ENCODE results near the gene IFI44L. TPM values are rescaled to one million over a fixed set of nuclear protein-coding genes. Genes with fewer than 3 reads are reported as not detected.

The IFI44L gene
- total RNA-seq = 10 to 100 TPM; 21.4 to 62.5 TPM

DNA sequence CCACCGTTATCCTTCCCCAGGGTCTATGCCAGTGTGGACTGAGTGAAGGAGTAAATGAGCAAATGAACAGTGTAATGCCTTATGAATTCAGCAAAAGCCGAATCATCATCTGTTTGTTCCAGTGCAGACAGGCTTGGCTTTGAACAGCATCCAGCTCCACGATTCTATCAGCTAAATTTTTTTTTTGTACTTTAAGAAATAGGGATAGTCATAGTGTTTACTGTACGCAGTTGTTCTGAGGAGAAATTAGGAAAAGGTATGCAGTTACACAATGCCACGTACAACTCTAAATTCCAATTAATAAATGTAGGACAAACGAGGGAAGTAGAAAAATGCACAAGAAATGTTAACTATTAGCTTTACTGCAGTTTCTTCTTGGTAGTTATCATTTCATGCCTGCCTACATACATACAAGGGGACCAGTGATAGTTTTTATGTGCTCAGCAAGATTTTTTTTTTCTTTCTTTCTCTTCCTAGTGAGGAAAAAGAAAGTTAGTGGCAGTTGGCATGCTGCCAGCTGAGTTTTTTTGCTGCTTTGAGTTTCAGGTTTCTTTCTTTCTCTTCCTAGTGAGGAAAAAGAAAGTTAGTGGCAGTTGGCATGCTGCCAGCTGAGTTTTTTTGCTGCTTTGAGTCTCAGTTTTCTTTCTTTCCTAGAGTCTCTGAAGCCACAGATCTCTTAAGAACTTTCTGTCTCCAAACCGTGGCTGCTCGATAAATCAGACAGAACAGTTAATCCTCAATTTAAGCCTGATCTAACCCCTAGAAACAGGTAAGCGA lies at the start of gene IFI44L:
Gene IFI44L (plus strand): TSS at position 646 of the 777 bp plus-strand sequence. CDS start 7,468 bp downstream, outside the sequence.
- peaks cover 0 to 9% of the 10 kb centered on the region in 2 donors for H3K36me3 Mint-ChIP-seq (ENCODE audit: insufficient read depth in 2 of 2)
- peak within 1 kb of the TSS; percentile 57 for H3K27ac Mint-ChIP-seq
- ATAC-seq (replicated peaks in 1 of 2) (peak; percentile 68), DNase-seq (peak; percentile 50 to 65)
- H3K9me3 Mint-ChIP-seq = no peaks in the 10 kb centered on the region
- H3K4me3 Mint-ChIP-seq = peak within 1 kb of the TSS; percentile 77 to 82
- H3K27me3 Mint-ChIP-seq (ENCODE audit: low read depth) = no peaks in the 10 kb centered on the region
- peaks cover 70% of the 10 kb centered on the region for H3K4me1 Mint-ChIP-seq (ENCODE audit: low read depth)

DNA sequence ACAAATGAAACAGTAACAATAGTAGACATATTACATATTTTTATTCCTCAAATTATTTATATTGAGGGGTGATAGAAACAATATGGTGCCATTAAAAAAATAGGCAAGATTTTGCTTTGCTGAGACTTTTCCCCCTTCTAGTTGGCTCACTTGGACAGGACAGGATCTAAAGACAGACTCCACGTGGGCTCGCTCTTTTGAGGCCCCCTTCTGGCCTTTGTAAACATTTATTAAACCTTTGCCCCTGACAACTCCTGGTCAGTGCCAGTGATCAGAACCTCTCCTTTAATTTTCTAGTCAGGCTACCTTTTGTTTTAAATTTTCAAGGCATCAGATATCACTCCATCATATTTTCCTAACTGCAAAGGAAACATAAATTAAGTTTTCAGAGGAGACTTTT lies 49.7 kb upstream of the IFI44L start:
- Mint-ChIP-seq H3K4me3 (no peak overlapping the region), H3K36me3 (ENCODE audit: insufficient read depth in 2 of 2) (no peaks in the 10 kb centered on the region), H3K27ac (no peak overlapping the region), H3K27me3 (ENCODE audit: low read depth) (no peaks in the 10 kb centered on the region), H3K4me1 (ENCODE audit: low read depth) (no peaks in the 10 kb centered on the region), H3K9me3 (no peaks in the 10 kb centered on the region)
- DNase-seq = no peak
- no peak for ATAC-seq (replicated peaks in 1 of 2)

DNA sequence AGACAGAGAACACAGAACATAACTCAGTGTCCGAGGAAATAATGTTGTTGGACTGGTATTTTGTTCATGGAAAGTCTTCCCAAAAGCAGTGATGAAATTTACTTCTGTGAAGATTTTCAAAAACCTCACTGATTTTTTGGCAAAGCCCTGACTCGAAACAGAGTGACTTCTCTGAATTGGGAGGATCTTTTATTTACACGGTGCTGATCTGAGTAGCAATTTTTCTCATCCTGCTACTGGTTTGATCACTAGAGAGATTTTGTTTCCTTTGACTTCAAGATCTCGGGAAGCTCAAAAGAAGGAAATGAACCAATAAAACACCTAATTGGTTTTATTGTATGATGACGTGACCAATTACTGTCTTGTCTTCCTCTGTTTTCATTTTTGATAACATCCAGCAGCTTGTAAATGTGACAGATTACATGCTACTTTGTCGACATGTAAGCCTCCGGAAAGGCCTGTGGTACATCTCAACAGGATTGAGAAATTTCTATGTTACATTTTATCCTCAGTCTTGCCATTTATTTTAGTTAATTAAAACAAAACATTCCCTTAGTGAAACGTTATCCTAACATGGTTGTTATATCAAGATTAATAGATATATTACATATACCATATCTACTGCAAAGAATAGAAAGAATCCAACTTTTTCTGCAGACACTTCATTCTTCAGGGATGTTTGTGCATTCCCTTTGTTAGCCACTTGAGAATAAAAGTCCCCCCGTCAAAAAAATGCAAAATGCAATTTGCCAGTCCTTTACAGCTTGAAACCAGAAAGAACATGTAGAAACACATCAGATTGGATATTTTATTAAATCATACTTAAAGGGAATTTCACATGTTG lies 42.8 kb upstream of the IFI44L start:
- no peak overlapping the region for H3K4me3 Mint-ChIP-seq

GRCh38 chr1:78586572-78586971 lies 33.7 kb upstream of the IFI44L start:
- Mint-ChIP-seq H3K9me3 (no peaks in the 10 kb centered on the region), H3K27me3 (ENCODE audit: low read depth) (no peaks in the 10 kb centered on the region), H3K4me3 (no peak overlapping the region), H3K27ac (no peak overlapping the region), H3K36me3 (ENCODE audit: insufficient read depth in 2 of 2) (no peaks in the 10 kb centered on the region), H3K4me1 (ENCODE audit: low read depth) (no peaks in the 10 kb centered on the region)
- ATAC-seq (replicated peaks in 1 of 2) = no peak
- no peak for DNase-seq

More for the DNA sequence above, 42.8 kb upstream of the IFI44L start:
- Mint-ChIP-seq H3K4me1 (ENCODE audit: low read depth) (no peaks in the 10 kb centered on the region), H3K9me3 (no peaks in the 10 kb centered on the region), H3K36me3 (ENCODE audit: insufficient read depth in 2 of 2) (no peaks in the 10 kb centered on the region), H3K27me3 (ENCODE audit: low read depth) (peaks cover 4% of the 10 kb centered on the region), H3K27ac (no peak overlapping the region)
- no peak for DNase-seq
- no peak for ATAC-seq (replicated peaks in 1 of 2)

DNA sequence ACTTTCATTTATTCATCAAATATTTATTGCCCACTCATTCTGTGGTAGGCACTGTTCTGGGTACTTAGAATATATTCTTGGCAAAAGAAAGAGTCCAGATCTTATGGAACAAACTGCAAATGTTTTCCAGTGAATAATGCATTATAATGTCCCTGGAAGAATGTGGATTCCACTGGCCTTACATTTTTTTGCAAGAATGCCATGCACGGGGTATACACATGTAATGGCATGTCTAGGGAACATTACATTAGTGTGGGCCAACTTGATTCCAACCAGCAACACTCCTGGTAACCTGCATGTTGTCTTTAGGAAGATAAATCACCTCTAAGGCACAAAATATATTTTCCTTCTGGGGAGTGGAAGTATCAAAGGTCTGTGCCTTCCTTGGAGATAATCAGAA lies 33.0 kb upstream of the IFI44L start:
- no peaks in the 10 kb centered on the region for H3K36me3 Mint-ChIP-seq (ENCODE audit: insufficient read depth in 2 of 2)
- no peak overlapping the region for H3K27ac Mint-ChIP-seq
- no peaks in the 10 kb centered on the region for H3K4me1 Mint-ChIP-seq (ENCODE audit: low read depth)
- DNase-seq = no peak
- no peaks in the 10 kb centered on the region for H3K27me3 Mint-ChIP-seq (ENCODE audit: low read depth)
- no peak for ATAC-seq (replicated peaks in 1 of 2)
- H3K9me3 Mint-ChIP-seq = no peaks in the 10 kb centered on the region
- no peak overlapping the region for H3K4me3 Mint-ChIP-seq

GRCh38 chr1:78591971-78592370 lies 28.3 kb upstream of the IFI44L start:
- Mint-ChIP-seq H3K27ac (no peak overlapping the region), H3K36me3 (ENCODE audit: insufficient read depth in 2 of 2) (no peaks in the 10 kb centered on the region), H3K4me3 (no peak overlapping the region), H3K4me1 (ENCODE audit: low read depth) (no peaks in the 10 kb centered on the region), H3K9me3 (no peaks in the 10 kb centered on the region), H3K27me3 (ENCODE audit: low read depth) (no peaks in the 10 kb centered on the region)
- DNase-seq (no peak), ATAC-seq (replicated peaks in 1 of 2) (no peak)

DNA sequence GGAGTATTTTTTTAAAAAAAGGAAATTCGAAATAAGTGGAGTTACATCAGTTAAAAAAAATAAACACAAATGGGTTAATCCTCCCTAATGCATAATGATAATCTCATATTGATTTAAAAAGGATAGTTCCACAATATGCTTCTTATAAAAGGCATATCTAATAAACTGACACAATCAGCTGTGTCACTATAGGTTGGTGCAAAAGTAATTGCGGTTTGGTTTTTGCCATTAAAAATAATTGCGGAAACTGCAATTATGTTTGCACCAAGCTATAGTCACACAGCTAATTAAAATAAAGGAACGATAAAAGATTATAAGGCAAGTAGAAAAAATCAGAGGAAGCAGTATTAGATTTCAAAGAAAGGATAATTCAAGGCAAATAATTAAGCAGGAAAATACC lies 21.0 kb upstream of the IFI44L start:
- Mint-ChIP-seq H3K4me3 (no peak overlapping the region), H3K27ac (no peak overlapping the region), H3K9me3 (no peaks in the 10 kb centered on the region), H3K4me1 (ENCODE audit: low read depth) (no peaks in the 10 kb centered on the region), H3K27me3 (ENCODE audit: low read depth) (no peaks in the 10 kb centered on the region), H3K36me3 (ENCODE audit: insufficient read depth in 2 of 2) (no peaks in the 10 kb centered on the region)
- ATAC-seq (replicated peaks in 1 of 2) = no peak
- DNase-seq = no peak

DNA sequence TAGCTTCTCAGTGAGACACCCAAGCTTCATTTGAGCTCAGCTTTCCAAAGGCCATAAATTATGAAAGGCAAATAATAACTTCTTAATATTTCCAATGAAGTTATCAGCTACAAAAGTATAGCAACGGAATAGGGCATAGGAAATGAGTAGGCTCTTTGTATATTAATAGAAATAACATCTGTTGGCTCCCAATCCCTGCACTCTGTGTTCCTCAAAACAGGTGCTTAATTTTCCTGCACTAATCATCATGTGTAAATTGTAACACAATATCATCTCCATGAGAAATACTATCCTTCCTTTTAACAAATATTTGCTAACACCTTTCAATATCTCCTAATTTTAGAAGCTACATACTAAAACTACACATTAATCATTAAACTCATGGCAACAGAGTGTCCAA lies 19.2 kb upstream of the IFI44L start:
- Mint-ChIP-seq H3K4me1 (ENCODE audit: low read depth) (no peaks in the 10 kb centered on the region), H3K9me3 (no peaks in the 10 kb centered on the region), H3K27me3 (ENCODE audit: low read depth) (no peaks in the 10 kb centered on the region), H3K4me3 (no peak overlapping the region), H3K36me3 (ENCODE audit: insufficient read depth in 2 of 2) (no peaks in the 10 kb centered on the region), H3K27ac (no peak overlapping the region)
- no peak for ATAC-seq (replicated peaks in 1 of 2)
- DNase-seq = no peak

DNA sequence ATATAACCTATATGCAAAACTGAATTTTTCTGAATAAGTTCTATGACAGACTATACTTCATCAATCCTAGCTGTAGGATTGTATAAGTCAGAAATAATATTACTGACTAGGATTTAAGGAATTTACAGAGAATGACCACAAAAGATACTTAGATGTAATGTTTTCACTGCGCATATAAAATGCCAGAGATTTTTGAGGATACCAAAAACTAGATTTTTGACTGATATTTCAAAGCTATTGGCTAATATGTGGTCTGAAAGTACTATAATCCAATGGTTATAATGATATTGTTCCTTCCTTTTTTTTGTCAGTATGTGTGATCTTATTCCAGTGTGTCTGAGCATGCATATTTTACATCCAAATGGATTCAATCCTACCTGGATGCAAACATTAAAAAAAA lies 17.0 kb upstream of the IFI44L start:
- ATAC-seq (replicated peaks in 1 of 2) = no peak
- Mint-ChIP-seq H3K27me3 (ENCODE audit: low read depth) (no peaks in the 10 kb centered on the region), H3K9me3 (no peaks in the 10 kb centered on the region)

DNA sequence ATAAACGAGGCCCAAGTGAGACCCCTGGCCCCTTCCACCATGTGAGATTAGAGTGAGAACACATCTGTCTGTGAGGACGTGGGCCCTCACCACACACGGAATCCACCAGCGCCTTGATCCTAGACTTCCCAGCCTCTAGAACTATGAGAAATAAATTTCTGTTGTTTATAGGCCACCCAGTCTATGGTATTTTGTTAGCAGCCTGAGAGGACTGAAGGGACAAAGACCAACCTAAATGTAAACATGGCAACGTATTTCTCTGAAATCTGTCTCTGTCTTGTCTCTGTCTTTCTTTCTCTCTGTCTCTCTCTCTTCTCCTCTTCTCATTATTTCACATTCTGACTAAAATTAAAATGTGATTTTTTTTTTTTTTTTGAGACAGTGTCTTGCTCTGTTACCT lies 15.6 kb upstream of the IFI44L start:
- DNase-seq (no peak), ATAC-seq (replicated peaks in 1 of 2) (no peak)
- Mint-ChIP-seq H3K9me3 (no peaks in the 10 kb centered on the region), H3K27me3 (ENCODE audit: low read depth) (no peaks in the 10 kb centered on the region), H3K36me3 (ENCODE audit: insufficient read depth in 2 of 2) (no peaks in the 10 kb centered on the region), H3K4me3 (no peak overlapping the region), H3K4me1 (ENCODE audit: low read depth) (no peaks in the 10 kb centered on the region), H3K27ac (no peak overlapping the region)

More for the DNA sequence above, 17.0 kb upstream of the IFI44L start:
- no peak overlapping the region for H3K4me3 Mint-ChIP-seq
- no peak overlapping the region for H3K27ac Mint-ChIP-seq
- no peaks in the 10 kb centered on the region for H3K36me3 Mint-ChIP-seq (ENCODE audit: insufficient read depth in 2 of 2)
- H3K4me1 Mint-ChIP-seq (ENCODE audit: low read depth) = no peaks in the 10 kb centered on the region
- DNase-seq = no peak

DNA sequence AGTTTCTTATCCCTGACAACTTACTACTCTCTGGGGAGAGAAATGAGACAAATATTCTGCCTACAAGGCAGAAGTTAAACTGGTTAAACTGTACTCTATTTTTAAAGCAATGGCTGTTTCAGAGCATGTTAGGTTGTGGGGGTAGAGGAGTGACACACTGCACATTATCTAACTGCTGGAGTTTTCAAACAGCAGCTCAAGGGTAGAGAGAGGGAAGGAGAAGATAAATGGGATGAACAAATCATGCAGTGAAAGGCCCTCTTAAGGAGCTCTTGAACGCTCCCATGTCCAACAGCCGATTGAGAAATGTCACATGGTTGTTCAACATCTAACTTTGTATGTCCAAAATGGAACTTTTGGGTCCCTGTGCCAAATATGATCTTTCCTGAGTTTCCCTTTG lies 14.0 kb upstream of the IFI44L start:
- no peak overlapping the region for H3K4me3 Mint-ChIP-seq
- DNase-seq = no peak
- H3K27ac Mint-ChIP-seq = no peak overlapping the region
- no peaks in the 10 kb centered on the region for H3K4me1 Mint-ChIP-seq (ENCODE audit: low read depth)
- H3K36me3 Mint-ChIP-seq (ENCODE audit: insufficient read depth in 2 of 2) = no peaks in the 10 kb centered on the region
- no peaks in the 10 kb centered on the region for H3K9me3 Mint-ChIP-seq
- no peak for ATAC-seq (replicated peaks in 1 of 2)
- H3K27me3 Mint-ChIP-seq (ENCODE audit: low read depth) = no peaks in the 10 kb centered on the region

DNA sequence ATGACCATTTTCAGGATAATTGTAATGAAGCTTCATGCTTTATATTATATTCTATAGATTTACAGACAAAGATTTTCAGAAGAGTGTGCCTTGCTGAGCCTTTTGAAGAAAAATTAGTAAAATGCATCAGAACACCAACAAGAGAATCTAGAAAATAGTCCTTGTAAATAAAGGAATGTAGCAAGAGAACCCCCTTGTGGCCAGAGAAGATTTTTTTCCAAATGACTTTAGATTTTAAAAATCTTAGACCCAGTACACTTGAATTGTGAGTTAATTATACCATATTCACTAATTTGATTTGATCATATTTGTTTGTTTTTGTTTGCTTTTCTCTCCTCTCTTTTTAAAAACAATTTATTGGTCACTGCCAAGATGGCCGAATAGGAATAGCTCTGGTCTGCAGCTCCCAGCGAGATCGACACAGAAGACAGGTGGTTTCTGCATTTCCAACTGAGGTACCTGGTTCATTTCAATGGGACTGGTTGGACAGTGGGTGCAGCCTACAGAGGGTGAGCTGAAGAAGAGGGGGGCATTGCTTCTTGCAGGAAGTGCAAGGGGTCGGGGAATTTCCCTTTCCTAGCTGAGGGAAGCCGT lies 12.8 kb upstream of the IFI44L start:
- Mint-ChIP-seq H3K36me3 (ENCODE audit: insufficient read depth in 2 of 2) (no peaks in the 10 kb centered on the region), H3K9me3 (no peaks in the 10 kb centered on the region), H3K27ac (no peak overlapping the region), H3K4me1 (ENCODE audit: low read depth) (no peaks in the 10 kb centered on the region), H3K27me3 (ENCODE audit: low read depth) (no peaks in the 10 kb centered on the region), H3K4me3 (no peak overlapping the region)
- DNase-seq = no peak
- no peak for ATAC-seq (replicated peaks in 1 of 2)

DNA sequence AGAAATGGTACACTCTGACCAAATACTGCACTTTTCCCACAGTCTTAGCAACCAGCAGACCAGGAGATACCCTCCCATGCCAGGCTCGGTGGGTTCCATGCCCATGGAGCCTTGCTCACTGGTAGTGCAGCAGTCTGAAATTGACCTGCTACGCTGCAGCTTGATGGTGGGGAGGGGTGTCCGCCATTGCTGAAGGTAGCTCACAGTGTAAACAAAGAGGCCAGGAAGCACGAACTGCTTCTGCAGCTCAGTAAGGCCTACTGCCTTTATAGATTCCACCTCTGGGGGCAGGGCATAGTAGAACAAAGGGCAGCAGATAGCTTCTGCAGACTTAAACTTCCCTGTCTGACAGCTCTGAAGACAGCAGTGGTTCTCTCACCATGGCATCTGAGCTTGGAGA lies 12.3 kb upstream of the IFI44L start:
- H3K9me3 Mint-ChIP-seq = no peaks in the 10 kb centered on the region
- no peak overlapping the region for H3K4me3 Mint-ChIP-seq
- no peaks in the 10 kb centered on the region for H3K4me1 Mint-ChIP-seq (ENCODE audit: low read depth)
- ATAC-seq (replicated peaks in 1 of 2) = no peak
- DNase-seq = no peak
- no peak overlapping the region for H3K27ac Mint-ChIP-seq
- no peaks in the 10 kb centered on the region for H3K36me3 Mint-ChIP-seq (ENCODE audit: insufficient read depth in 2 of 2)
- H3K27me3 Mint-ChIP-seq (ENCODE audit: low read depth) = no peaks in the 10 kb centered on the region

All from activated T-cell treated with anti-CD3 and anti-CD28 coated beads, Interleukin-2, amount 50 U/mL, for 72 hours (primary cell).